Skin of body (tissue), 2 donors: Measurements from ENCODE around the gene GRM2. TPM values are rescaled to one million over a fixed set of nuclear protein-coding genes. Genes with fewer than 3 reads are reported as not detected.
A peak's percentile ranks its signal among the peaks of the same experiment; 100 is the strongest.

ENCODE experiments used
- DNase-seq: peaks from one replicate; lab custom pipeline; 2025; lab: John Stamatoyannopoulos, UW
- total RNA-seq: library from RNA; depleted of rRNA; stranded (reverse); fragments of >200 nt; gene quantifications from one replicate; pipeline ENCODE4 v1.2.3, GENCODE V29; 2014

GRM2 gene
- total RNA-seq, 1 donor from 2014 or later = 0.10 TPM

DNA sequence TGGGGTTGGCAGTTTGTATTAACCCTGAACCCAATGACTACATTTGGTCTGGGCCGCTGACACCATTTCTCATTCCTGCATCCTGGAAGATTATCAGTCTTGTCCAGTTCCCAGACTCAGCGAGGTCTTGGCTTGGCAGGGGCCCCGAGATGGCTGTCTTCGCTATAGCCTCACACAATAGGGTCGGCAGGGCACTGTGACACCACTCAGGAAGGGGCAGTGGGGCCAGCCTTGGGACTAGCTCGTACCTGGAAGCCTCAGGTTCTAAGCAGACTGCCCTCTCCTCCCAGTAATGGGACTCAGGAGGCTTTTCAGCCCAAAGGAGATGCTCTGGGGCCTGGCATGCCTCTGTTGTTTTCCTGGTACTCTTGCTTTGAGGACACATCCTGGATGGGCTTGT, 26.7 kb upstream of the GRM2 start:
- DNase-seq = no peak

DNA sequence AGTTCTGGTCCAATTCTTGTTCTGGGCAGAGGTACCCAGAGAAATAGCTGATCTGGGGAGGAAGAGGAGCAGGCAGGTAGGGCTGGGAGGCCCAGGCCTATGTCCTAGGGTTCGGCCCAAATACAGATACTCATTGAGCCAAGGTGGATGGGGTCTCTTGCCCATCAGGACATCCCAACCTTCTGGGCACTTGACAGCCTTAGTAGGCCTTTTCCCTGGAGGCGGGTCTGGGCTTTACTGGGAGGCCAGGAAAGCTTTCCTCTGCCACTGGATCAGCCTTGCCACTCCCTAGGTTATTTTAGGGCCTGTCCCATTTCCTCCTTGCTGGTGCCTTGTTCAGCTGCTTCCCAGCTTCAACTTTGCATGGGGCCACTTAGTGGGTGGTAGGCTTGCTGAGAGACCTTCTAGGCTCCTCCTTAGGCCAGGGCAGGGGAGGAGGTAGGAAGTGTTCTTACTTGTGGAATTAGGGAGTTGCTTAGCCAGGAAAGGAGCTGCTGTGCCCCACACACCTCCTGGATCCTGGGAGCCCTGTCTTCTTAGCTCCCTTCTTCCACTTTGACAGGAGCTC, 26.1 kb upstream of the GRM2 start:
- DNase-seq = no peak

DNA sequence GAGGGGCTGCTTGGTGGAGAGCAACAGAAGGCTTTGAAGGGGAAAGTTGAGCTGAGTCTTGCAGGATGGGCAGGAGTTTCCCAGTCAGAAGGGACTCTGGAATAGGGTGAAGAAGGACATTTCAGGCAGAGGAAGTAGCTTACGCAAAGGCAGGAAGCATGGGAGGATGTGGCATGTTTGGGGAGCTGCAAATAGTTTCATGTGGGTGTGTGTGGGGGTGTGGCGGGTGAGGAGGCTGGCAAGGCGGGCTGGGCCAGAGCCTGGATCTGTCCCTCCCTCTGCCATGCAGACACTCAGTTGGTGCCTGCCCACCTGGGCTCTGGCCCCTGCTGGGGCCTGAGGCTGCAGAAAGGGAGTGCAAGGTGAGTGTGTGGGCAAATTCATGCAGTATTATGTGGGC, 25.4 kb upstream of the GRM2 start:
- DNase-seq = no peak

DNA sequence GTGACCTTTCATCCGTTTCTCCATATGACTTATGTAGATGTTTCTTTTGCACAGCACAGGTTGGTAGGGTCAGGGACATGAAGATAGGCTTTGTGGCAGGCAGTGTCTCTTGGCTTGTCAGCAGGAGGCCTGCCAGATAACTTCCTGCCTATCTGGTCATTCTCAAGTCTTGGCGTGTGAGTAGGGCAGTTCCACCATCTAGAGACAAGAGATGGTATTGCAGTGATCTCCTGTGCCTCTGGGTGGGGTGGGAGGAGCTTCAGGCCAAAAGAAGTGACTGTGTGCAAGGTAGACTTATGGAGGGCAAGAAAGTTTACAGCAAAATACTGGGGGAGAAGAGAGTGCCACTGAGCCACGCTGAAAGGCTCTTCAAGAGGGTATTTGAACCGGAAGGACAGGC, 24.8 kb upstream of the GRM2 start:
- peak; percentile 40 for DNase-seq

DNA sequence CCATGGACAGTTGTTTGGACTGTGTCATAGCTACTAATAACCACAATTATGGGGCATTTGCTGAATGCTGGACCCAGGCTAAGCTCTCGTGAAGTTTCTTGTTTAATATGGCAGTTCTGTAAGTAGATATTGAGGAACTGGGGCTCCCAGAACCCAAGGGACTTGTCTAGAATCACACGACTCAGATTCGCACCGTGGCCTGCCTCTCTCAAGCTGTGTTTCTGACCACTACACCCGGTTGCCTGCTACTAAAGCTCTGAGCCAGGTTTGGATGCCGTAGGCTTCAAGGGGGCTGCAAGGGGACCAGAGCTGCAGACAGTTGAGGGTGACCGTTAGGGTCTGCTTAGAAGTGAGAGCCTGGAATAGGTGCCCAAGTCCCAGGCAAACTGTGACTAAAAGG, 24.3 kb upstream of the GRM2 start:
- DNase-seq = no peak

DNA sequence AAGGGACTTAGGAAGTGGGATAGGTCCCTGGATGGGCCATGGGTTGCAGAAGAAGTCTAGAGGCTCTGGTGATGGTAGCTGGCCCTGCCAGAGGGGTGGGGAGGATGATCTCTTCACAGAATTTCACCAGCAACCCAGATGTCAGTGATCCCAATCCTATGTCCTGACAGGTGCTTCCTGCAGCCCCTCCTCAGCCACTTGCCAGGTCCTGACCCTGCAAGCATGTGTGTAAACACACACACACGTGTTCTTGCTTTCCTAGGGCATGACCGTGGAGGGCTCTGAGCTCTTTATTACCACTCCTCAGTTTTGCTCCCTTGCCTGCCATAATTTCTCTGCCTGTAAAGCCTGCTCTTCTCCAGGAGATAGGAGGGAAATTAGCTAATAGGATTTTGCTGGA, 23.3 kb upstream of the GRM2 start:
- DNase-seq = no peak

DNA sequence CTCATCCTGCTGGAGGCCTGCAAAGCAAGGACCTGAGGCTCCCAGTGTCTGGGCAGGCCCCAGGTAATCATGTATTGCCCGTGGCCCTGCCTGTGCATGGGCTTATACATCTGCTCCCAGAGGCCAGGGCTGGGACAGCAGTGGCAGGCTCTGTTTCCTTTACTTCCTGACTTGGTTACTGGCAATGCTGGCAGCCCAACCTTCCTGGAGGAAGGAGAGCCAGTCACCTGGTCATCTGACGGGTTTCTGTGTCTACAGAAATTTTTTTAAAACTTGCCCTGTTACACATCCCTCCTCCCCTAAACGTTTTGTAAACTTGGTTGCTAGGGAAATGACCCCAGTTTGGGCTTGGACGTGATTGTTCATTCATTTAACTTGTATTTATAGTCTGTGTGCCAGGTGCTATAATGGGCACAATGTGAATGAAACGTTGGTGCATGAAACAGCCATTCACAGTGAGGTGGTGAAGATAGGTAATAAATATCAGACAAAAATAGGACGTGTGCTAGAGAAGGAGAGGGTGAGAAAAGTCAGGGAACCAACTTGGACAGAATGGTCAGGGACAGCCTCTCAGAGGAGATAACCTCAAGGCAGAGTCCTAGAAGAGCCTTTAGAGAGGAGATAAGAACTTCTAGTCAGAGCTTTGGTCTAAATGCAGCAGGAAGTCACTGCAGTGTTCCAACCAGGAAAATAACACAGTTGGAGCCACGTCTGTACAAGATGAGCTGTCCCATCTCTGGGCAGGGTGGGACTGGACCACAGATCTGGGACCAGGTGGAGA, 21.7 kb upstream of the GRM2 start:
- no peak for DNase-seq

DNA sequence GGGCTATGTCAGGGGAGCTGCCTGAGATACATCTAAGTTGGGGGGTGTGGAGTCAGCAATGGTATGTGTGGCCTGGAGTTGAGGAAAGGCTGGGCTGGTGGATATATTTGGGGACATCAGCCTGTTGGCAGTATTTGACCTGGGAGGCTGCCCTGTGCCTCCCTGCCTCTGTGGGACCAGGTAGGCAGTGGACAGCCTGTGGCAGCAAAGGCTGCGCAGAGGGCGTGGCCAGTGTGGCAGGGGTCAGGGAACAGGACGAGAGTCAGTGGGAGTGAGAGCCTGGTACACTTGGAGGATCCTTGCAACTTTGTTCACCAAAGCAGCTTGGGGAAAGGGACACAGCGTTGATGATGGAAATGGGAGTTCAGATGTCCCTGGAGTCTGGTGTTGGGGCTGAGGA, 20.8 kb upstream of the GRM2 start:
- DNase-seq = no peak

DNA sequence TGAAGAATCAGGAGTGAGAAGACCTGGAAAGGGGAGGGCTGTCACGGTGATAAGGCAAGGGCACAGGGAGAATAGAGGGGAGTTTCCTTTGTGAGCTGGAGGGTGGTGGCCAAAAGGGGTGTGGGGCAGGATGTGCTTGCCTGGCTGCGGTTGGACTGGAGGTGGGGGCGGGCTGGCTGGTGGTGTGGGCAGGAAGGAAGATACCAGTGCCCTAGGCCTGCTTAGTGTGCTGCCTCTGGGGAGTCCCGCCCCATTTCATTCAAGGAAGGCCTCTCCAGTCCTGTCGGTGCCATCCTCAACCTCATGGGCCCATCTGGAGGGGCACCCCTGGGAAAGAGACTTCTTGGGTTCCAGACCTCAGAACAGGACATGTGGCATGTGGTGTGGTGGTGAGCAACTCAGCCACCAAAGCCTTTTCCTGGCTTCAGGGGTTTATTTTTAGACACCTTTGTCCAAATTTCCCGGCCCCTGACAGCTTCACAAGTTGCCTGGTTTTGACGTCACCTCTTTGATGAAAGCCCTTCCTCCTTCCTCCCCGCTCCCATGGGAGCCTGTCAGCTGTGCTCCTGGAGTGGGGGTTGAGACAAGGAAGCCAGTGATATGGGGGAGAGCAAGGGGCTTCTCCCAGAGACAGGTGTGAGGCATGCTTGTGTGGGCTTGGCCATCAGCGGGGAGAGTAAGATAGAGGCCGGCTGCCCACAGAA, 20.2 kb upstream of the GRM2 start:
- no peak for DNase-seq

DNA sequence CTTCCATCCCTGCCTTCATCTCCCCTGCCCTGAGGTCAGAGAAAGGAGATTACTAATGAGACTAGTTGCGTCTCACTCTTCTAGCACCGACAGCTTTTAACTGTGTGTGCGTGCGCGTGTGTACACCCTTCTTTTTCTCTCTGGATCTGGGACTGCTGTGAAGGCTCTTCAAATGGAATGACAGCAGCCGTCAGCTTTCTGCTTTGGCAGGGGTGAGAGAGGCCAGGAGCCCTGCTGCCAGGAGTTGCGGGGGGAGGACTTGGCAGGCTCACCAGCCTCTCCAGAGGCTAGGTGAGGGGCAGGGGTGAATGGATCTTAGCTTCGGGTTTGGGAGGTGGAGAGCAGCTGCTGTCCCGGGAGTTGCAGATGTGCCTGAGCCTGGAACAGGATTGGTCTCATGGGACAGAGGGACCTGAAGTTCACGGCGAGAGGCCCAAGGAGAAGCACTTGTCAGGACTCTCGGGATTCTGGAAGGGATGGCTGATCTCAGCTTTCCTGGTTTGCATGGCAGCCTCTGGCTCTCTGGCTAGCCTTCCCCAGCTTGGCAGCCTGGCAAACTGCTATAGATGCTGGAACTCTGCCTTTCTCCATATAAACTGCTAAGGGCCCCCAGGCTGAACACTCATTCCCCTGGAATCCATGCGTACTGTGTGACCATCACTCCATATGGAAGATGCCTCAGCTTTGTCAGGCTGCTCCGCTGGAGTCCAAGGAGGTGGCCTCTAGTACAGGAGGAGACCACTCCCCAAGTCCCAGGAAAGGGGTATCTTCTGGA, 19.2 kb upstream of the GRM2 start:
- DNase-seq = no peak

DNA sequence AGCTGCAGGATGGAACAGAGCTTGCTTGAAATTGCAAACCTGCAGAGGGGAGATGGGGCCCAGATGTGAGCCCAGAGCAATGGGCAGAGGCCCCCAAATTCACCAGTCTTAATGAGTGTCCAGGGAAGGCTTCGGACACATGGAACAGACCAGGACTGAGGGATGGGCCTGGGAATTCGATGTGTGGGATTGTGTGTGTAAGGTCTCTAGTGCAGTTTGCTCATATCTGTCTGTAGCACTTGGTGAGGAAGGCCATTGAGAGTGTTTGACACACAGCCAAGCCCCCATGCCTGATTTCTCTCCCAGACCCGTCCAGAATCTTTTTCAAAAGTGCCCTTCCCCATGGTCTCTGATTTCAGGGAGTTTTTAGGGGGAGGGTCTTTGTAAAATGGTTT, 18.7 kb upstream of the GRM2 start:
- DNase-seq = no peak

DNA sequence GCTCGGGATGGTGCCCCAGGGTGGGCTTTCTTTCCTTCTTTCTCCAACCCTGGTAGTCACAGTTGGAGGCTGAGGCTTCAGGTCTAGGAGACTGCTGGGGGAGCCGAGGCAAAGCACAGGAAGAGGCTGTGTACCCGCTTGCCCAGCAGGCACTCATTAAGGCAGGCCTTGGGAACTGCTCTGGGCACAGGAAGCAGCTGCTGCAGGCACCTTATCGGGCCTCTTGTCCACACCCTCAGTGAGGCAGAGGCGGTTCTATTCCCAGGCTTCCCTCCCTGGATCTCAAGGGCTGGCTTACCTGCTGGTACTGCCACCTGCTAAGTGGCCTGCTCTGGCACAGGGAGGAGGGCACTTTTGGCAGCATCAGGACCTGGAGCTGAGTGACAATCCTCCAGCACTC, 15.8 kb upstream of the GRM2 start:
- DNase-seq = no peak

DNA sequence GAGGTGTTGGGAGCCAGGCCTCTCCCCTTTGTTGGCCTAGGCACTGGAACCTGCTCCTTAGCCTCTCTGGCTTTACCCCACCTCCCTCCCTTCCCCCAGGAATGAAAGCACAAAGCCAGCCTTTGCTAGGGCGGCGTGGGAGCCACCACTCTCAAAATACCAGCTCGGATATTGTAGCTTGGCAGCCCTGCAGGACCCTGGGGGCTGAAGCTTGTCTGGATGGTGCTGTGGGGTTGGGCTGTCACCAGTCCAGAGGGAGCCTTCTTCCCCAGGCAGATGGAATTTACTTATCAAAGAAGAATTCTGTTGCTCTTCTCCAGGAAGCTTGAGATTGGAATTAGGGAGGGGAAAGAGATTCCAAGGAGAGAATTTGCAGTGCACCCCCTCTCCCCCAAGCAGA, 14.9 kb upstream of the GRM2 start:
- no peak for DNase-seq

DNA sequence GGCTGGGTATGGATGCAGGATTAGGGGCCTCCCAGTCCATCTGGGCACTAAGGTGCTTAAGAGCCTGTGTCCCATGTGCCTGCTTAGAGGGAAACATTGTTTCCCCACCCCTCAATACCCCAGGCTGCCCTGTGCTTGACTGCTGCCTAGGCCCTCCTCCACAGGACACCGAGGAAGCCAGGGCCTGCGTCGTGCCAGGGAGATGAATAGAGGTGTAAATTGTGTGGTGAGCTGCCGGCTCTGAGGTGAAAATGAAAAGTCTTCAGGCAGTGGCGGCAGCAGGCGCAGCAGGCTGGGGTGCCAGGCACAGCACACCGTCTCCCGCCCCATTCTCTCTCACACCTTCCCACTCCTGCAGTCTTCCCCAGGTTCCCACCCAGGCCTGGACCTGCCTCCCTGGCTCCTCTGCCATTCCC, 13.9 kb upstream of the GRM2 start:
- no peak for DNase-seq

DNA sequence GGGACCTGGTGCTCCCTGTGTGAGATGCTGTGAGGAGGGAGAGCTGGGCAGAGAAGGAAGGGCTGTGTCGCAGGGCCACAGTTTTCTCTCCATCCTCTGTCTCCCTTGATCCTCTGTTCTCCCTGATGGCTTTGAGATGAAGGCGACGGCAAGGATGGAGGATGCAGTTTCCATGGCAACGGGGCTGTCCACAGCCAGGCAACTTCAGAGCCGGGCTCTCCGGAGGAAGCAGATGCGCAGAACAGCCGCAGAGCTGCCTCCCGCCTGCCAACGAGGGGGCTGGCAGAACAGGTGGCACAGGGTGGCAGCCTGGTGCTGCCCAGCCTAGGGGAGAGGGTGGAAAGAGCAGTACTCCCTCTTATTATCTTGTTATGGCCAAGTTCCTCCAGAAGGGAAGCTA, 9.9 kb upstream of the GRM2 start:
- no peak for DNase-seq

DNA sequence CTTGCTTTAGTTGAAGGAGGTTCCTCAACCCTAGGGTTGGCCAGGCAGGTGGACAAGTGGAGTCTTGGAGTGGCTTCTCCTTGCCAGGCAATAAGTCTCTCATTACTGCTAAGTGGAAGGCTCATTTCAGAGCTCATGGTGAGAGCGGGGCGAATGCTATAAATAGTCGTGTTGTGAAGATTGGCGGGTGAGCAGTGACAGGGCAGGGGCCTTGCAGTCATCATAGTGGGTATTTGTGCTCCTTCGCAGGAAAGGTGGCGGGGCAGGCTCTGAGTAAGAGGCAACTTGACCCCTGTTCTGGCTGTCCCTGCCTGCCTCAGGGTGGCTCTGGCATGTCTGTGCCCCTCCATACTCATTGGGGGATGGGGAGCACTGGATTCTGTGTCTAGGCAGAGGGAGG, 8.7 kb upstream of the GRM2 start:
- DNase-seq = no peak

DNA sequence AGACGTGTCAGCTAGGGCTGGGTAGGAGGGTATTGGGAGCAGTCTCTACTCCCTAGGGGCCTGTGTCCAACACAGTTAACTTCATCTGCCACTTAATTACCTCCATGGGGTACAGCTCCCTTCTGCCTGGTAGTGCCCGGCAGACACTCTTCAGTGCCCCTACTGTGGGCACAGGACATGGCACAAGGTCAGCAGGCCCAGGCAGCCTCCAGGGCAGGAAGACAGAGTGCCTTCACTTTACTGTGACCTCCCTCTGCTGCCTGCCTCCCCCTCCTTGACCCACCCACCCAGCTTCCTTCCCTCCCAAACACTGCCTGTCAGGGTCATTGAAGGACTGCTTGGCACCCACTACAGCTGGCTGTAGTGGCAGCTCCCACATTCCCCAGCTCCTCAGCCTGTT, 6.5 kb upstream of the GRM2 start:
- DNase-seq = no peak

DNA sequence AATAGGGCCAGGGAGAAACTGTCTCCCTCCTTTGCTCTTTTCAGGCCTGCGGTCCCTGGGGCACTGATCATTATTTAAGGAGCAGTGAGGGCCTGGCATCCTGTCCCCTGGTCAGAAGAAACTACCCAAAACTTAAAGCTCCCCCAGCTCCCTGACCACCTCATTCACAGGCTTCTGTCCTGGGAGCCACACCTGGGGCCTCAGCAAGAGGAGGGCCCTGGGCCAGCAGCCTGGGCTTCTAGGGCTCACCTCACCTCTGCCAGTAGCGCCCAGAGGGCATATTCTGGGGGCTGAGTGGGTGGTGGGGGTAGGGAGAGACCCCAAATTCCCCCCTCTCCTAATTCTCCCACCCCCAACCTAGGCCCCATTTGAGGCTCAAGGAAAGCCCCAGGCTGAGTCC, 4.7 kb upstream of the GRM2 start:
- DNase-seq = no peak

DNA sequence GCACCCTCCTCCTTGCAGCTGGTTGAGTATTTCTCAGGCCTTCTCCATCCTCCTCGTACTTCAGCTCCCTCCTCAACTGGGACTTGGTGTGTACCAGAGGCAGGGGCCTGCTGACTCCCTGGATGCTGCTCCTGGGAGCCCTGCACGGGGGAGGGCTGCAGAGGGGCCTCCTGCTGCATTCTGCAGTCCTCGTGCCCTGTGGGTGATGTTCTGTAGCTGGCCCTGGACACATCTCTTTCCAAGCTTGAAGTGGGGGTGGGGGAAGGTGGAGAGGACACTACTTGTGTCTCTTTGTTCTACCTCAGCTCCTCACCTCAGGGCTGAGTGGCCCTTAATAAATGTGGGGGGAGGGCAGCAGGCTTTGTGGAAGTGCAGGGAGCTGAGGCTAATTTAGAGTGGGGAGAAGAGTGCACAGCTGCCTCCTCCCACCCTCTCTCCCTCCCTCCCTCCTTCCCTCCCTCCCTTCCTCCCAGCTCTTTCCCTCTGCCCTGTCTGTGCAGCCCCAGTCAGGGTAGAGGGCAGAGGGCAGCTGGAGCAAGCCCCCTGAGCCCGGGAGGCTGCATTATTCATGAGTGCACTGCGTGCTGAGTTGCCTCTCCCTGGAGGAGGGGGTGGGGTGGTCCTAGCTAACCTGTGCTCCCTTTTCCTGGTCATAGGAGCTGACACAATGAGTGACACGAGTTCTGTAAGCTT, 3.7 kb upstream of the GRM2 start:
- DNase-seq = no peak

DNA sequence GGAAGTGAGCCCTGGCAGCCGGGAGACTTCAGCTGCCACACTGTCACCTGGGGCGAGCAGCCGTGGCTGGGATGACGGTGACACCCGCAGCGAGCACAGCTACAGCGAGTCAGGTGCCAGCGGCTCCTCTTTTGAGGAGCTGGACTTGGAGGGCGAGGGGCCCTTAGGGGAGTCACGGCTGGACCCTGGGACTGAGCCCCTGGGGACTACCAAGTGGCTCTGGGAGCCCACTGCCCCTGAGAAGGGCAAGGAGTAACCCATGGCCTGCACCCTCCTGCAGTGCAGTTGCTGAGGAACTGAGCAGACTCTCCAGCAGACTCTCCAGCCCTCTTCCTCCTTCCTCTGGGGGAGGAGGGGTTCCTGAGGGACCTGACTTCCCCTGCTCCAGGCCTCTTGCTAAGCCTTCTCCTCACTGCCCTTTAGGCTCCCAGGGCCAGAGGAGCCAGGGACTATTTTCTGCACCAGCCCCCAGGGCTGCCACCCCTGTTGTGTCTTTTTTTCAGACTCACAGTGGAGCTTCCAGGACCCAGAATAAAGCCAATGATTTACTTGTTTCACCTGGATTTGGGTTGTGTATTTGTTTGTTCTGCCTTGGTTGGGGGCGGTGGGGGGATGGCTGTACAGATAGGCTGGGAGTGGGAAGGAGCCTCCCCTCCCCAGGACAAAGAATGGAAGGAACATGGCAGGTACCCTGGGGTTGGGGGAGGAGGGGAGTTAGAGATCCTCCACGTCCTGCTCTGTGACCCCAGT, 2.9 kb upstream of the GRM2 start:
- DNase-seq = no peak

DNA sequence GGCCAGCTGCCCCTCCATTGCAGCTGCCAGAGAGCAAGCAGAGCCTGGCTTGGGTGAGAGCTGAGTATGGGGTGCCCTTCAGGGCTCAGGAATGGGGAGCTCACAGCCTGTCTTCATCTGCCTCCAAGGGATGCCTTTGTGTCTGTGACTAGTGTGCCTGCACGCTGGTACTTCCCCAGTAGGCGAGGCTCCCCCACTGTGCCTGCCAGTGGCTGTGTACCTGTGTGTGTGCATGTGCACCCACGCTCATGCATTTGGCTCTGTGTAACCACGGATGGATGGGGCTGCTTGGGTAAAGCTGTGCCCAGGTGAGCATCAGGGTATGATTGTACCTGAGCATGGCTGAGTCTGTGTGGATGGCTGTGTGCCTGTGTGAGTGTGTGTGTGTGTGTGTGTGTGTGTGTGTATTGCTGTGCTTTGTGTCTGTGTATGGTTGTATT, 2.3 kb upstream of the GRM2 start:
- no peak for DNase-seq
